GM20431 (cell line): Measurements from ENCODE around the gene DTX1.

Experiments
- in situ Hi-C: fragments of 300-500 bp; cut with MseI, MboI; formaldehyde crosslinking; loops from one replicate; pipeline ENCODE4 v1.15.0; 2020; ENCODE audit warnings: low sequenced_read_pairs; ENCODE audit not compliant: unreplicated experiment

The DTX1 gene

GRCh38 chr12:113056631-113057488 lies at the start of gene DTX1:
TSS of gene DTX1 (plus strand) at chr12:113056730. CDS start at chr12:113058193, 1,463 bp downstream.
- in situ Hi-C loops, result no loop called here

GRCh38 chr12:113007166-113007565 lies 49.4 kb upstream of the DTX1 start:
- in situ Hi-C loops, result no loop called here

- in situ Hi-C loops, result no loop called here
Observed at GRCh38 chr12:113010701-113011100, 45.8 kb upstream of the DTX1 start.

- in situ Hi-C loops, result no loop called here
Observed at GRCh38 chr12:113014565-113014964, 42.0 kb upstream of the DTX1 start.

- in situ Hi-C loops, result no loop called here
Observed at GRCh38 chr12:113016796-113017195, 39.7 kb upstream of the DTX1 start.

- in situ Hi-C loops, result no loop called here
Observed at GRCh38 chr12:113019025-113019424, 37.5 kb upstream of the DTX1 start.

GRCh38 chr12:113021500-113021899 lies 35.0 kb upstream of the DTX1 start:
- in situ Hi-C loops, result no loop called here

- in situ Hi-C loops, result no loop called here
Observed at GRCh38 chr12:113022563-113023297, 33.8 kb upstream of the DTX1 start.

GRCh38 chr12:113027726-113028125 lies 28.8 kb upstream of the DTX1 start:
- in situ Hi-C loops, result no loop called here

- in situ Hi-C loops, result loop anchor here (10.0 kb wide), 1 partner anchor 146 kb away; no protein-coding TSS in a partner anchor
Observed at GRCh38 chr12:113030875-113031525, 25.5 kb upstream of the DTX1 start.

- in situ Hi-C loops, result loop anchor here (10.0 kb wide), 3 partner anchors 65 to 155 kb away; no protein-coding TSS in a partner anchor
Observed at GRCh38 chr12:113039911-113040445, 16.6 kb upstream of the DTX1 start.

GRCh38 chr12:113040722-113041171 lies 15.8 kb upstream of the DTX1 start:
- in situ Hi-C loops, result loop anchor here (10.0 kb wide), 2 partner anchors 64 to 114 kb away; no protein-coding TSS in a partner anchor

GRCh38 chr12:113041560-113041959 lies 15.0 kb upstream of the DTX1 start:
- in situ Hi-C loops, result loop anchor here (10.0 kb wide), 2 partner anchors 63 to 113 kb away; no protein-coding TSS in a partner anchor

- in situ Hi-C loops, result loop anchor here (10.0 kb wide), 2 partner anchors 62 to 112 kb away; no protein-coding TSS in a partner anchor
Observed at GRCh38 chr12:113043240-113043639, 13.3 kb upstream of the DTX1 start.

GRCh38 chr12:113044516-113044915 lies 12.0 kb upstream of the DTX1 start:
- in situ Hi-C loops, result loop anchor here (10.0 kb wide), 2 partner anchors 60 to 110 kb away; no protein-coding TSS in a partner anchor

GRCh38 chr12:113048716-113049127 lies 7.8 kb upstream of the DTX1 start:
- in situ Hi-C loops, result loop anchor here (10.0 kb wide), 2 partner anchors 56 to 106 kb away; no protein-coding TSS in a partner anchor

- in situ Hi-C loops, result loop anchor here (10.0 kb wide), 2 partner anchors 55 to 105 kb away; no protein-coding TSS in a partner anchor
Observed at GRCh38 chr12:113049976-113050742, 6.4 kb upstream of the DTX1 start.

GRCh38 chr12:113050795-113051194 lies 5.7 kb upstream of the DTX1 start:
- in situ Hi-C loops, result no loop called here

GRCh38 chr12:113051759-113052158 lies 4.8 kb upstream of the DTX1 start:
- in situ Hi-C loops, result no loop called here
